Liver (tissue), 9 donors: ENCODE results near the gene RBX1. TPM values are rescaled to one million over a fixed set of nuclear protein-coding genes. Genes with fewer than 3 reads are reported as not detected.
"Not testable (repeated sequence)": the region's sequence is repeated elsewhere in the genome, so short reads cannot be mapped to it uniquely, and the experiment has no call there.

ENCODE experiments used
- DNase-seq: peaks from one replicate; pipeline ENCODE4 v3.0.0-alpha.2; 2017; ENCODE audit warnings: low spot score
- H3K27ac ChIP-seq, 2 donors: one replicate each; pipeline ENCODE4 v1.7.0; 2013; ENCODE audit warnings: inconsistent platforms in 2 of 2, low read length in 2 of 2, control low read depth in 1 of 2, low read depth in 1 of 2, mild to moderate bottlenecking in 1 of 2
- H3K27me3 ChIP-seq, 4 donors: one replicate each; pipeline versions ENCODE4 v1.6.1 to v1.7.0; 2013; ENCODE audit warnings: low read length in 3 of 4, inconsistent platforms in 1 of 4, mild to moderate bottlenecking in 1 of 4, moderate library complexity in 1 of 4; ENCODE audit not compliant: control insufficient read depth in 4 of 4, insufficient read depth in 4 of 4
- H3K36me3 ChIP-seq, 4 donors: one replicate each; pipeline versions ENCODE4 v1.6.1 to v1.7.0; 2013; ENCODE audit warnings: low read length in 3 of 4, mild to moderate bottlenecking in 3 of 4, low read depth in 1 of 4, moderate library complexity in 1 of 4; ENCODE audit not compliant: control insufficient read depth in 4 of 4, insufficient read depth in 3 of 4
- H3K4me1 ChIP-seq, 4 donors: one replicate each; pipeline versions ENCODE4 v1.6.1 to v1.7.0; 2013; ENCODE audit warnings: low read length in 3 of 4, mild to moderate bottlenecking in 3 of 4, moderate library complexity in 1 of 4; ENCODE audit not compliant: control insufficient read depth in 4 of 4, insufficient read depth in 4 of 4
- H3K4me3 ChIP-seq, 3 donors: one replicate each; pipeline versions ENCODE4 v1.6.1 to v1.7.0; 2013; ENCODE audit warnings: low read length in 3 of 3, control low read depth in 1 of 3, low read depth in 1 of 3, mild to moderate bottlenecking in 1 of 3
- H3K9ac ChIP-seq, 2 donors: one replicate each; pipeline ENCODE4 v1.7.0; 2013; ENCODE audit warnings: low read length in 2 of 2, mild to moderate bottlenecking in 2 of 2, moderate library complexity in 2 of 2, control low read depth in 1 of 2, low read depth in 1 of 2
- H3K9me3 ChIP-seq, 4 donors: one replicate each; pipeline versions ENCODE4 v1.6.1 to v1.7.0; 2013; ENCODE audit warnings: low read length in 3 of 4; ENCODE audit not compliant: control insufficient read depth in 4 of 4
- ATF3 ChIP-seq: IDR thresholded peaks from 2 replicates; pipeline ENCODE4 v1.6.1; 2016; ENCODE audit warnings: antibody characterized with exemption
- CTCF ChIP-seq: fragments of 150-350 bp; IDR thresholded peaks from 2 replicates; pipeline ENCODE4 v1.5.1; 2017; ENCODE audit warnings: improper control_type of control experiment, low read depth, low read length; ENCODE audit not compliant: missing input control
- EGR1 ChIP-seq, 2 donors: IDR thresholded peaks; 2 replicates each; pipeline ENCODE4 v1.6.1; 2016 to 2018; ENCODE audit warnings: antibody characterized with exemption in 2 of 2, low read depth in 2 of 2
- FOXA1 ChIP-seq: IDR thresholded peaks from 2 replicates; pipeline ENCODE4 v1.6.1; 2016; ENCODE audit warnings: antibody characterized with exemption
- FOXA2 ChIP-seq: IDR thresholded peaks from 2 replicates; pipeline ENCODE4 v1.6.1; 2016; ENCODE audit warnings: antibody characterized with exemption
- GABPA ChIP-seq, 2 donors: IDR thresholded peaks in 1 of 2; conservative IDR thresholded peaks in 1 of 2; 2 replicates each; pipeline ENCODE4 v1.6.1; 2016; ENCODE audit warnings: antibody characterized with exemption in 2 of 2, mild to moderate bottlenecking in 1 of 2, moderate library complexity in 1 of 2
- HNF4A ChIP-seq, 2 donors: conservative IDR thresholded peaks; 2 replicates each; pipeline ENCODE4 v1.6.1; 2016; ENCODE audit warnings: antibody characterized with exemption in 2 of 2, mild to moderate bottlenecking in 2 of 2
- HNF4G ChIP-seq: IDR thresholded peaks from 2 replicates; pipeline ENCODE4 v1.6.1; 2016; ENCODE audit warnings: antibody characterized with exemption
- JUND ChIP-seq, 2 donors: IDR thresholded peaks; 2 replicates each; pipeline ENCODE4 v1.6.1; 2016; ENCODE audit warnings: antibody characterized with exemption in 2 of 2
- MAX ChIP-seq: IDR thresholded peaks from 2 replicates; pipeline ENCODE4 v1.6.1; 2016; ENCODE audit warnings: antibody characterized with exemption
- NR2F2 ChIP-seq: IDR thresholded peaks from 2 replicates; pipeline ENCODE4 v1.6.1; 2016; ENCODE audit warnings: antibody characterized with exemption
- RAD21 ChIP-seq, 2 donors: IDR thresholded peaks; 2 replicates each; pipeline ENCODE4 v1.6.1; 2016; ENCODE audit warnings: antibody characterized with exemption in 2 of 2, mild to moderate bottlenecking in 2 of 2
- REST ChIP-seq: IDR thresholded peaks from 2 replicates; pipeline ENCODE4 v1.6.1; 2016; ENCODE audit warnings: antibody characterized with exemption, mild to moderate bottlenecking
- RXRA ChIP-seq, 2 donors: IDR thresholded peaks; 2 replicates each; pipeline ENCODE4 v1.6.1; 2017 to 2018; ENCODE audit warnings: antibody characterized with exemption in 2 of 2, mild to moderate bottlenecking in 1 of 2
- SP1 ChIP-seq: IDR thresholded peaks from 2 replicates; pipeline ENCODE4 v1.6.1; 2018; ENCODE audit warnings: antibody characterized with exemption, mild to moderate bottlenecking
- TAF1 ChIP-seq: conservative IDR thresholded peaks from 2 replicates; pipeline ENCODE4 v1.6.1; 2016; ENCODE audit warnings: antibody characterized with exemption, mild to moderate bottlenecking
- YY1 ChIP-seq: IDR thresholded peaks from 2 replicates; pipeline ENCODE4 v1.6.1; 2016; ENCODE audit warnings: antibody characterized with exemption, mild to moderate bottlenecking
- ZBTB33 ChIP-seq: IDR thresholded peaks from 2 replicates; pipeline ENCODE4 v1.6.1; 2016; ENCODE audit warnings: antibody characterized with exemption
- WGBS: extraction: QIAGEN DNeasy Blood & Tissue Kit; methylation state at CpG from one replicate; pipeline ENCODE4 v1.1.7; 2013; 5-methylcytosine and 5-hydroxymethylcytosine counted together
- polyA plus RNA-seq, 2 donors: library from polyadenylated mRNA; stranded (reverse) in 1 of 2; unstranded in 1 of 2; fragments of 200-250 nt in 1 of 2; fragments of >200 nt in 1 of 2; fragmentation: Nextera tagmentation in 1 of 2; extraction: Ambion mirVana in 1 of 2; gene quantifications; one replicate each; pipeline versions ENCODE4 v1.2.1 to v1.2.3, GENCODE V29; 2013 to 2015
- total RNA-seq, 2 donors: library from RNA; depleted of rRNA; stranded (reverse); fragments of >200 nt; gene quantifications; one replicate each; pipeline ENCODE4 v1.2.3, GENCODE V29; 2014
- donor health status: healthy.
- donor health status: healthy.
- donor health status: healthy.
- donor health status: healthy.
- donor health status: healthy.

RBX1 gene
- total and polyA plus RNA-seq, 4 donors: 11.0 to 85.3 (median 46.0) TPM

- TF ChIP-seq REST: no peak
- no peak for TF ChIP-seq FOXA2
- TF ChIP-seq ZBTB33: no peak
Observed at GRCh38 chr22:41000941-41001721, 50.0 kb downstream of the RBX1 start (continued).

- Histone ChIP-seq H3K4me1 (no peaks in the 10 kb centered on the region), H3K27ac (no peak overlapping the region), H3K36me3 (no peaks in the 10 kb centered on the region), H3K9ac (no peak overlapping the region), H3K27me3 (no peaks in the 10 kb centered on the region), H3K9me3 (no peaks in the 10 kb centered on the region), H3K4me3 (no peak overlapping the region)
- TF ChIP-seq EGR1 (IDR thresholded peaks at IDR 0.05; ENCODE audit: low read depth in 2 of 2) (no peak), NR2F2 (no peak), TAF1 (no peak), CTCF (no peak), HNF4G (no peak), REST (no peak), RXRA (IDR thresholded peaks at IDR 0.05) (no peak), YY1 (no peak), GABPA (IDR thresholded peaks at IDR 0.05 in 1 of 2, conservative IDR thresholded peaks at IDR 0.05 in 1 of 2) (no peak), RAD21 (IDR thresholded peaks at IDR 0.05) (no peak), ATF3 (no peak), SP1 (no peak), FOXA1 (no peak), ZBTB33 (no peak), JUND (IDR thresholded peaks at IDR 0.05) (no peak), FOXA2 (no peak), HNF4A (conservative IDR thresholded peaks at IDR 0.05) (no peak), MAX (no peak)
- 70% methylated on average over 1 of the region's 1 CpG for WGBS
- no peak for DNase-seq
Observed at GRCh38 chr22:41001722-41002122, 50.5 kb downstream of the RBX1 start.

- H3K4me1 ChIP-seq, DNase-seq, H3K9me3 ChIP-seq, H3K27ac ChIP-seq, H3K36me3 ChIP-seq, H3K9ac ChIP-seq, H3K27me3 ChIP-seq, H3K4me3 ChIP-seq: not testable (repeated sequence)
- WGBS: 96% methylated on average over 11 of the region's 11 CpGs
Observed at GRCh38 chr22:41002386-41002785, 51.2 kb downstream of the RBX1 start.
